H9 (cell line): Measurements from ENCODE around the gene MYO18B. TPM values are rescaled to one million over a fixed set of nuclear protein-coding genes. Genes with fewer than 3 reads are reported as not detected.

ENCODE experiments used
- DNase-seq: peaks from one replicate; pipeline ENCODE4 v3.0.0-alpha.2; 2017
- H2AFZ ChIP-seq: one replicate; pipeline ENCODE4 v1.6.1; 2013; ENCODE audit warnings: mild to moderate bottlenecking, low read length, control low read depth, moderate library complexity
- H2AK5ac ChIP-seq: 2 replicates; pipeline ENCODE4 v1.6.1; 2013; ENCODE audit warnings: low read length, control low read depth, mixed read lengths; ENCODE audit not compliant: insufficient read length
- H2BK120ac ChIP-seq: one replicate; pipeline ENCODE4 v1.6.1; 2013; ENCODE audit warnings: low read depth, mild to moderate bottlenecking, low read length, control low read depth, inconsistent platforms; ENCODE audit not compliant: poor library complexity, severe bottlenecking
- H2BK12ac ChIP-seq: 2 replicates; pipeline ENCODE4 v1.6.1; 2013; ENCODE audit warnings: low read length, control low read depth, mixed read lengths, low read depth; ENCODE audit not compliant: insufficient read length
- H2BK15ac ChIP-seq: 2 replicates; pipeline ENCODE4 v1.6.1; 2013; ENCODE audit warnings: low read depth, low read length, control low read depth
- H2BK20ac ChIP-seq: one replicate; pipeline ENCODE4 v1.6.1; 2013; ENCODE audit warnings: low read depth, mild to moderate bottlenecking, low read length, control low read depth, inconsistent platforms; ENCODE audit not compliant: poor library complexity, severe bottlenecking
- H2BK5ac ChIP-seq: 2 replicates; pipeline ENCODE4 v1.6.1; 2013; ENCODE audit warnings: low read length, control low read depth, mixed read lengths; ENCODE audit not compliant: insufficient read length
- H3K14ac ChIP-seq: 2 replicates; pipeline ENCODE4 v1.6.1; 2013; ENCODE audit warnings: low read length, control low read depth; ENCODE audit not compliant: insufficient read depth
- H3K18ac ChIP-seq: 2 replicates; pipeline ENCODE4 v1.6.1; 2013; ENCODE audit warnings: low read depth, mild to moderate bottlenecking, mixed read lengths, low read length, control low read depth; ENCODE audit not compliant: insufficient read length
- H3K23ac ChIP-seq: 2 replicates; pipeline ENCODE4 v1.6.1; 2013; ENCODE audit warnings: low read length, control low read depth, mixed read lengths, low read depth; ENCODE audit not compliant: insufficient read length
- H3K23me2 ChIP-seq: 2 replicates; pipeline ENCODE4 v1.6.1; 2013; ENCODE audit warnings: low read depth, mild to moderate bottlenecking, mixed read lengths, low read length, control low read depth; ENCODE audit not compliant: insufficient read length, poor library complexity, severe bottlenecking
- H3K27ac ChIP-seq: 2 replicates; pipeline ENCODE4 v1.5.1; 2013; ENCODE audit warnings: low read length, control low read depth, mixed read lengths, low read depth; ENCODE audit not compliant: insufficient read length
- H3K27me3 ChIP-seq: 2 replicates; pipeline ENCODE4 v1.6.1; 2013; ENCODE audit warnings: low read length, control low read depth, inconsistent platforms; ENCODE audit not compliant: insufficient read depth
- H3K4ac ChIP-seq: 2 replicates; pipeline ENCODE4 v1.6.1; 2013; ENCODE audit warnings: low read depth, mild to moderate bottlenecking, control low read depth, inconsistent platforms, low read length, moderate library complexity
- H3K4me1 ChIP-seq: 2 replicates; pipeline ENCODE4 v1.6.1; 2013; ENCODE audit warnings: low read length, control low read depth, inconsistent platforms; ENCODE audit not compliant: insufficient read depth
- H3K4me2 ChIP-seq: 2 replicates; pipeline ENCODE4 v1.6.1; 2013; ENCODE audit warnings: low read length, control low read depth, mixed read lengths; ENCODE audit not compliant: insufficient read length, insufficient read depth
- H3K56ac ChIP-seq: 2 replicates; pipeline ENCODE4 v1.6.1; 2013; ENCODE audit warnings: low read depth, mild to moderate bottlenecking, mixed read lengths, low read length, control low read depth; ENCODE audit not compliant: insufficient read length
- H3K79me1 ChIP-seq: 2 replicates; pipeline ENCODE4 v1.6.1; 2013; ENCODE audit warnings: low read depth, mild to moderate bottlenecking, moderate library complexity, low read length, control low read depth, inconsistent platforms; ENCODE audit not compliant: insufficient read depth, poor library complexity, severe bottlenecking
- H3K79me2 ChIP-seq: 2 replicates; pipeline ENCODE4 v1.6.1; 2013; ENCODE audit warnings: low read length, control low read depth, inconsistent platforms; ENCODE audit not compliant: insufficient read depth
- H3K9ac ChIP-seq: 2 replicates; pipeline ENCODE4 v1.6.1; 2013; ENCODE audit warnings: low read length, control low read depth, mixed read lengths; ENCODE audit not compliant: insufficient read length; ENCODE audit errors: extremely low read depth
- H3K9me3 ChIP-seq: one replicate; pipeline ENCODE4 v1.6.1; 2013; ENCODE audit warnings: low read depth, low read length, inconsistent platforms; ENCODE audit not compliant: control insufficient read depth
- H3T11ph ChIP-seq: one replicate; pipeline ENCODE4 v1.6.1; 2013; ENCODE audit warnings: mild to moderate bottlenecking, low read length, control low read depth, inconsistent platforms
- H4K20me1 ChIP-seq: one replicate; pipeline ENCODE4 v1.6.1; 2013; ENCODE audit not compliant: control insufficient read depth, insufficient read length, insufficient read depth
- H4K5ac ChIP-seq: 2 replicates; pipeline ENCODE4 v1.6.1; 2013; ENCODE audit warnings: low read depth, mild to moderate bottlenecking, mixed read lengths, low read length, control low read depth; ENCODE audit not compliant: insufficient read length
- H4K8ac ChIP-seq: replicated peaks from 2 replicates; pipeline ENCODE4 v1.6.1; 2013; ENCODE audit warnings: low read length, control low read depth, mixed read lengths, low read depth; ENCODE audit not compliant: insufficient read length
- H4K91ac ChIP-seq: 2 replicates; pipeline ENCODE4 v1.6.1; 2013; ENCODE audit warnings: low read depth, mild to moderate bottlenecking, moderate library complexity, mixed read lengths, low read length, control low read depth; ENCODE audit not compliant: insufficient read length
- H3K27ac Mint-ChIP-seq, 3 experiments: 2 replicates in 2 of 3; 3 replicates in 1 of 3; pipeline ENCODE4 v1.8.0; 2020 to 2021; ENCODE audit warnings: mixed read lengths in 3 of 3, mild to moderate bottlenecking in 1 of 3, moderate library complexity in 1 of 3
- H3K27me3 Mint-ChIP-seq: 2 replicates; pipeline ENCODE4 v1.8.0; 2021; ENCODE audit warnings: low read depth, mild to moderate bottlenecking, moderate library complexity, mixed read lengths
- H3K36me3 Mint-ChIP-seq, 3 experiments: 2 replicates in 2 of 3; 3 replicates in 1 of 3; pipeline ENCODE4 v1.8.0; 2020 to 2021; ENCODE audit warnings: low read depth in 3 of 3, mixed read lengths in 3 of 3; ENCODE audit not compliant: insufficient read depth in 1 of 3
- H3K4me1 Mint-ChIP-seq, 2 experiments: 2 replicates each; pipeline ENCODE4 v1.8.0; 2020; ENCODE audit warnings: mixed read lengths in 2 of 2
- H3K4me3 Mint-ChIP-seq, 2 experiments: 2 replicates in 1 of 2; 3 replicates in 1 of 2; pipeline ENCODE4 v1.8.0; 2020 to 2021; ENCODE audit warnings: mild to moderate bottlenecking in 2 of 2, mixed read lengths in 2 of 2, moderate library complexity in 1 of 2
- H3K9me3 Mint-ChIP-seq, 2 experiments: 2 replicates in 1 of 2; 3 replicates in 1 of 2; pipeline ENCODE4 v1.8.0; 2020; ENCODE audit warnings: mild to moderate bottlenecking in 2 of 2, mixed read lengths in 2 of 2, moderate library complexity in 1 of 2
- WGBS: extraction: QIAGEN DNeasy Blood & Tissue Kit; methylation state at CpG from one replicate; pipeline ENCODE4 v1.1.7; 2013; ENCODE audit warnings: missing lambda C conversion rate, low lambda C conversion rate, mixed read lengths; ENCODE audit not compliant: insufficient read length; ENCODE audit errors: extremely low coverage; 5-methylcytosine and 5-hydroxymethylcytosine counted together
- total RNA-seq: library from RNA; stranded (reverse); gene quantifications from 2 replicates; pipeline ENCODE4 v1.2.1, GENCODE V29; 2021
- TF ChIP-seq, protein P1 (sequence below): fragments of 200-600 bp; sonication (generic); conservative IDR thresholded peaks from 3 replicates; pipeline ENCODE4 v1.8.0; 2021; ENCODE audit warnings: antibody characterized with exemption, mild to moderate bottlenecking

MYO18B gene
- total RNA-seq, 1 experiment from 2014 or later: 0.46 TPM

DNA sequence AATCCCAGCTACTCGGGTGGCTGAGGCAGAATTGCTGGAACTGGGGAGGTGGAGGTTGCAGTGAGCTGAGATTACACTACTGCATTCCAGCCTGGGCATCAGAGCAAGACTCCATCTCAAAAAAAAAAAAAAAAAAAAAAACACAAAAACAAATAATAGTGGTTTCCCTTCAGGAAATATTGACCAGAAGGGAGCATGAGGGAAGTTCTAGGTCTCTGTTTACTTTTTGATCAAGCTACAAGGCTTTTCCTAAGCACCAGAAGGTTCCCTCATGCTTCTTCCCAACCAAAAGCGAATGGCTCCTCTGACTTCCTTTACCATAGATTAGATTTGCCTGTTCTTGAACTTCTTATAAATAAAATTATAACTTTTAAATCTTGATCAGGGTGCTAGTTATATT, 18.3 kb downstream of the MYO18B start:
- H4K91ac ChIP-seq: no peak overlapping the region
- H3T11ph ChIP-seq: no peak overlapping the region
- no peaks in the 10 kb centered on the region for H3K23me2 ChIP-seq
- no peaks in the 10 kb centered on the region for H3K9me3 ChIP-seq
- no CpG with 5 or more reads among the region's 2 CpGs for WGBS
- no peaks in the 10 kb centered on the region for H3K9me3 Mint-ChIP-seq
- H4K5ac ChIP-seq: no peak overlapping the region
- H3K14ac ChIP-seq: no peak overlapping the region
- H3K4me1 Mint-ChIP-seq: no peaks in the 10 kb centered on the region
- H4K20me1 ChIP-seq: no peaks in the 10 kb centered on the region
- H3K9ac ChIP-seq: no peak overlapping the region
- H3K18ac ChIP-seq: no peak overlapping the region
- no peaks in the 10 kb centered on the region for H3K4me1 ChIP-seq
- peaks cover 1% of the 10 kb centered on the region; the same call in 1 of the 2 replicates for H3K27me3 Mint-ChIP-seq
- no peaks in the 10 kb centered on the region for H3K36me3 Mint-ChIP-seq
- H3K56ac ChIP-seq: no peak overlapping the region
- H3K4me2 ChIP-seq: no peak overlapping the region
- no peaks in the 10 kb centered on the region for H3K79me2 ChIP-seq
- no peak overlapping the region for H2BK120ac ChIP-seq
- H3K27ac Mint-ChIP-seq: no peak overlapping the region
- no peak overlapping the region for H2AK5ac ChIP-seq
- DNase-seq: no peak
- H2BK5ac ChIP-seq: no peak overlapping the region
- no peak overlapping the region for H2BK15ac ChIP-seq
- TF ChIP-seq, protein P1, sequence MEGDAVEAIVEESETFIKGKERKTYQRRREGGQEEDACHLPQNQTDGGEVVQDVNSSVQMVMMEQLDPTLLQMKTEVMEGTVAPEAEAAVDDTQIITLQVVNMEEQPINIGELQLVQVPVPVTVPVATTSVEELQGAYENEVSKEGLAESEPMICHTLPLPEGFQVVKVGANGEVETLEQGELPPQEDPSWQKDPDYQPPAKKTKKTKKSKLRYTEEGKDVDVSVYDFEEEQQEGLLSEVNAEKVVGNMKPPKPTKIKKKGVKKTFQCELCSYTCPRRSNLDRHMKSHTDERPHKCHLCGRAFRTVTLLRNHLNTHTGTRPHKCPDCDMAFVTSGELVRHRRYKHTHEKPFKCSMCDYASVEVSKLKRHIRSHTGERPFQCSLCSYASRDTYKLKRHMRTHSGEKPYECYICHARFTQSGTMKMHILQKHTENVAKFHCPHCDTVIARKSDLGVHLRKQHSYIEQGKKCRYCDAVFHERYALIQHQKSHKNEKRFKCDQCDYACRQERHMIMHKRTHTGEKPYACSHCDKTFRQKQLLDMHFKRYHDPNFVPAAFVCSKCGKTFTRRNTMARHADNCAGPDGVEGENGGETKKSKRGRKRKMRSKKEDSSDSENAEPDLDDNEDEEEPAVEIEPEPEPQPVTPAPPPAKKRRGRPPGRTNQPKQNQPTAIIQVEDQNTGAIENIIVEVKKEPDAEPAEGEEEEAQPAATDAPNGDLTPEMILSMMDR: no peak
- H2BK12ac ChIP-seq: no peak overlapping the region
- H4K8ac ChIP-seq: no peak overlapping the region
- no peak overlapping the region for H3K23ac ChIP-seq
- H3K27ac ChIP-seq: no peak overlapping the region
- H3K79me1 ChIP-seq: no peaks in the 10 kb centered on the region
- H3K27me3 ChIP-seq: no peaks in the 10 kb centered on the region
- no peak overlapping the region for H3K4me3 Mint-ChIP-seq
- H2BK20ac ChIP-seq: no peak overlapping the region
- no peak overlapping the region for H3K4ac ChIP-seq
- no peak overlapping the region for H2AFZ ChIP-seq
